HG03139 (cell line): ENCODE results near the gene ARL2BP.
"Not testable (repeated sequence)": the region's sequence is repeated elsewhere in the genome, so short reads cannot be mapped to it uniquely, and the experiment has no call there.

Experiments used
- ATAC-seq: cut with Tn5 transposase; IDR thresholded peaks from one replicate; pipeline ENCODE4 v1.9.1; 2021; ENCODE audit not compliant: unreplicated experiment

Gene ARL2BP

DNA sequence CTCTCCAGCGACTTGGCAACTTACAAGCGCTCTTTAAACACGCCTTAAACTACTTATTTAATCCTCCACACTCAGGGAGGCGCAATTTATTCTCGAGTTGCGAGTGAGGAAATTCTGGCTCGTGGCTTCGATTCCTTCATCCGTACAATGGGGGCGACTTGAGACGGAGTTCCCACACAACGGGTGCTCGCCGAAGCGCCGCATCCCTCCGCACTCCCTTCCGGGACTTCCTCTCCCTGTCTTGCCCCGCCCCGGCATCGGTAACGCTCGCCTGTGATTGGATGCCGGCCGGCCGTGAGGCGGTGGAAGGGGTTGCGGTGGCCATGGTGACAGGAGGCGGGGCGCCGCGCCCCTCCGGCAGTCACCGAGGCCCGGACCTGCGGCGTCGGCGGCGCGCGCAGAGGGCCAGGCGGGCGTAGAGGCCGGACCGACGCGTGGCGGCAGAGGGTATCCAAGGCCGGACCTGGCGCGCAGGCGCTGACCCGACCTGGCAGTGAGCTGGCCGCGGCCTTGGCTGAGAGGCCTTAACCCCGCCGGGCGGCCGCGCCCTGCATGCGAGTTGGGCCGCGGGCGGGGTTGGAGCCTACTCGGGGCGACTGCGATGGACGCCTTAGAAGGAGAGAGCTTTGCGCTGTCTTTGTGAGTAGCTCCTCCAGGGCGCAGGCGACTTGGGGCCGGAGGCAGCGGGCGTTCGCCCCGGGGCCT is at the start of gene ARL2BP:
TSS of gene ARL2BP (plus strand) at position 493 of the 705 bp plus-strand sequence. CDS start at position 602, 109 bp downstream.
- peak; percentile 91 for ATAC-seq

DNA sequence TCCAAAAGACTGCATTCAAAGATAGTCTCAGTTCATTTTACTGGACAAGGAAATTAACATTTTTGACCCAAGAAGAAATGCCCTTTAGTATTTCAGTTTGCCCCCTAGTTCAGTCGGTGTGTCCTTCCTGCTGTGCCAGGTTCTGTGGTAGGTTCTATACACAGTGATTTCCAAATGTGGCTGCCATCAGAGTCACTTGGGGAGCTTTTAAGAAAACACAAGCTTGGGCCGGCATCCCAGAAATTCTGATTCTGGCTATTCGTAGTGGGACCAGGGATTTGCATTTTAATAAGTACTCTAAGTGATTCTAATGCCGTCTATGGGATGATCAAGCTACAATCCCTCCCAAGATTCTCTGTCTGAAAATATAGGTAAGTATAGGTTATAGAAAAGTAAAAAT is 48.8 kb upstream of the ARL2BP start:
- no peak for ATAC-seq

DNA sequence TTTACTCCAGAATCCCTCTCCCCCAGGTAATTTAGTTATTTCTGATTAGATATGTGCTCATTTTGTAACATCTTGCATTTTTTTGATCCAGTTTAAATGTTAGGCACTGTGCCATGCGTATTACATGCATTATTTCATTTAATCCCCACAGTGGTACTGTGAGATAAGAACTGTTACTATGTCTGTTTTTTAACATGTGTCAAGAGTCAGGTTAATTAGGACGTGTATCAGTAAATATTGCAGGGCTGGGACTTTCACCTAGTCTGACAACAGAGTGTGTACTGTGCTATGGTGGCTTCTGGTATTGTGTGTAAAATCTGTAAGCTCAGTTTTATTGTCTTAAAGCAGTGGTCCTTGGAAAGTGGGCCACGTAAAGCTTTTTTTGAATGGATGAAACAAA is 48.3 kb upstream of the ARL2BP start:
- ATAC-seq = no peak

DNA sequence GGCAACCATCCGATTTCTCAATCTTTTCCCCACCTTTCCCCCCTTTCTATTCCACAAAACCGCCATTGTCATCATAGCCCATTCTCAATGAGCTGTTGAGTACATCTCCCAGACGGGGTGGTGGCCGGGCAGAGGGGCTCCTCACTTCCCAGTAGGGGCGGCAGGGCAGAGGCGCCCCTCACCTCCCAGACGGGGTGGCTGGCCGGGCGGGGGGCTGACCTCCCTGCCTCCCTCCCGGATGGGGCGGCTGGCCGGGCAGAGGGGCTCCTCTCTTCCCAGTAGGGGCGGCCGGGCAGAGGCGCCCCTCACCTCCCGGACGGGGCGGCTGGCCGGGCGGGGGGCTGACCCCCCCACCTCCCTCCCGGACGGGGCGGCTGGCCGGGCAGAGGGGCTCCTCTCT is 44.7 kb upstream of the ARL2BP start:
- not testable (repeated sequence) for ATAC-seq

DNA sequence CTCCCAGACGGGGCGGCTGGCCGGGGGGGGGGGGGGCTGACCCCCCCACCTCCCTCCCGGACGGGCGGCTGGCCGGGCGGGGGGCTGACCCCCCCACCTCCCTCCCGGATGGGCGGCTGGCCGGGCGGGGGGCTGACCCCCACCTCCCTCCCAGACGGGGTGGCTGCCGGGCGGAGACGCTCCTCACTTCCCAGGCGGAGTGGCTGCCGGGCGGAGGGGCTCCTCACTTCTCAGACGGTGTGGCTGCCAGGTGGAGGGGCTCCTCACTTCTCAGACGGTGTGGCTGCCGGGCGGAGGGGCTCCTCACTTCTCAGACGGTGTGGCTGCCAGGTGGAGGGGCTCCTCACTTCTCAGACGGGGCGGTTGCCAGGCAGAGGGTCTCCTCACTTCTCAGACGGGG is 44.1 kb upstream of the ARL2BP start:
- not testable (repeated sequence) for ATAC-seq

DNA sequence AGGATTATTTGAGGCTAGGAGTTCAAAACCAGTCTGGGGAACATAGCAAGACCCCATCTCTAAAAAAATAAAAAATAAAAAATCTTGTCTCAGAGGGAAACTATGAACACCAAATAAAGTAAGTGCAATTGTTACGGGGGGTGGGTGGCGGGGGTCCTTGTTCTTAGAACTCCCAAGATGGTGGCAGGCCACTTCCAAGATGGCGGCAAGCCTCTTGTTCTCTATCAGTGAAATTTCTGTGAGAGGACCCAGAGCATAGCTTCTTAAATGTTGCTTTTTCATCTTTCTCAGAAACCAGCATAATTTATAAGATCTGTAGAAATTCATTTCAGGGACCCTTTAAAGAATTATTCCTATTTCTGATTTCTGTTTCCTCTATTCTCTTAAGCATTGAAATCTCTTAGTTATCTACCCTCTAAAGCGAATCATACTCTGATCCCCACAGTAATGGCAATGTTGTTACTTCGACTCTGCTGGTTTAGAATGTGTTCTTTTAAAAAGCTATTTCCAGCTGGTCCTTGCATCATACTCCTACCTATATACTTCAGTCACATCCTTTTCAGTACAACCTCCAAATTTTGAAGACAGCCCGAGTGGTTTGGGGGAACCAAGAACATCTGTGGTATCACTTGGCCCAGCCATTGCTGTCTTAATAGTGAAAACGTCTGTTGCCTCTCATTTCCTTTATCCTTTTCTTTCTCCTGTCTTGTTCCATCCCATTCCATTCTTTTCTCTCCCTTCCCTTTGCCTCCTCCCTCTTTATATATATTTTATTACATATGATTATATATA is 42.8 kb upstream of the ARL2BP start:
- ATAC-seq = no peak

DNA sequence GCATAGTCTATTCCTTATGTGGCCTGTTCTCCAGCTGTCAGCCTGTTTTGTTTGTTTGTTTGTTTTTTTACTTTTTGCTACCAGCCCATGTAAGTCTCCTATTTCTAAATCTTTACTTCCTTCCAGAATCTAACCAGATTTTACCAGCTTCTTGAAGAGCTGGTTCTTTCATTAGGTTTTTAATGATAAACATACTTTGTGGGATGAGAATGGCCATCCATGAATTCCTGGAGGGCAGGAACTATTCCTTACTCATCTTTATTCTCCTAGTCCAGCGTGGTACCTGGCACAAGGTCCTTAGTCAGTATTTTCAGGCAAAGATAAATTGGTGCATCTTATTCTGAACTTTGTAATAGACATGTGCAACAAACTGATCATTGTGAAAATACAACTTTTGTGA is 41.6 kb upstream of the ARL2BP start:
- no peak for ATAC-seq

DNA sequence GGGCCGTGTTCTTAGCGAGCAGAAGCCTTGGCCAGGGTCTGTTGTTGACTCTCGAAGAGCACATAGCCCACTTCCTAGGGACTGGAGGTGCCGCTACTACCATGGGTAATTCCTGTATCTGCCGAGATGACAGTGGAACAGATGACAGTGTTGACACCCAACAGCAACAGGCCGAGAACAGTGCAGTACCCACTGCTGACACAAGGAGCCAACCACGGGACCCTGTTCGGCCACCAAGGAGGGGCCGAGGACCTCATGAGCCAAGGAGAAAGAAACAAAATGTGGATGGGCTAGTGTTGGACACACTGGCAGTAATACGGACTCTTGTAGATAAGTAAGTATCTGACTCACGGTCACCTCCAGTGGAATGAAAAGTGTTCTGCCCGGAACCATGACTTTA is 40.4 kb upstream of the ARL2BP start:
- ATAC-seq = no peak

DNA sequence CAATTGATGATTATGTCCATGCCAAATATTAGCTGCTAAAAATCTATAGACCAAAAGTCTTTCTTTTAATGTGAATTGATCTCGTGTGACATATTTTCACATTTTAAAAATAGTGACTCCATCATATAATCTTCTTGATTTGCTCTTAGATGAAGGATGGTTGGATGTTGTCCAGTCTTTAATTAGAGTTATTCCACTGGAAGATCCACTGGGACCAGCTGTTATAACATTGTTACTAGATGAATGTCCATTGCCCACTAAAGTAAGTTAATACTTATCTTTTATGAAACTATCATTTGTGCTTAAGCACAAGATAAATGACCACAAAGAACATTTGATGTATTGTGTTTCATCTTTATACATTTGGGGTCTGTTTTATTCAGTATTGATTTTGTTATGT is 36.1 kb upstream of the ARL2BP start:
- no peak for ATAC-seq

DNA sequence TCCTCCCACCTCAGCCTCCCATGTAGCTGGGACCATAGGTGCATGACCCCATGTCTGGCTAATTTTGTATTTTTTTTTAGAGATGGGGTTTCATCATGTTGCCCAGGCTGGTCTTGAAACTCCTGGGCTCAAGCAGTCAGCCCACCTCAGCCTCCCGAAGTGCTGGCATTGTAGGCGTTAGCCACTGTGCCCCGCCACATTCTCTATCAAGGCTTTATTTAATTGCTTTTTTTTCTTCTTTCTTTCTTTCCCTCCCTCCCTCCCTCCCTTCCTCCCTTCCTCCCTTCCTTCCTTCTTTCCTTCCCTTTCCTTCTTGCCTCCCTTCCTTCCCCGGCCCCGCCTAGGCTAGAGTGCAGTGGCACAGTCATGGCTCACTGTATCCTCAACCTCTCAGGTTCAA is 35.3 kb upstream of the ARL2BP start:
- ATAC-seq = no peak

DNA sequence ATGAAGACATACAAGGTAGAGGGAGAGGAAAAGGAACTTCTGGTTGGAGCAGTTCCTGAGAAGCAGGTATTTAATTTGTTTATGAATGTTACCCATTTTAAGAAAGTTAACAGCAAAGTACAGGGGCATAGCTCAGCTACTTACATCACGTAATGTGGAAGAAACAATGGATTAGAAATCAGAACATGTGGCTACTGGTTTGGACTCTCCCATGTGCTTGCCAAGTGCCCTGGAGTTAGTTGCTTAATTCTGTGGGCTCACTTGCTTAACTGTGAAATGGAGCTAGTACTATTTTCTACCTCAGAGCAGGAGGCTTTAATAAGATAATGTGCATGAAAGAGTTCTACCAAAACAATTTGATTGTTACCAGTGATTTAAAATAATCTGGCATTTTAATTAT is 31.6 kb upstream of the ARL2BP start:
- no peak for ATAC-seq

DNA sequence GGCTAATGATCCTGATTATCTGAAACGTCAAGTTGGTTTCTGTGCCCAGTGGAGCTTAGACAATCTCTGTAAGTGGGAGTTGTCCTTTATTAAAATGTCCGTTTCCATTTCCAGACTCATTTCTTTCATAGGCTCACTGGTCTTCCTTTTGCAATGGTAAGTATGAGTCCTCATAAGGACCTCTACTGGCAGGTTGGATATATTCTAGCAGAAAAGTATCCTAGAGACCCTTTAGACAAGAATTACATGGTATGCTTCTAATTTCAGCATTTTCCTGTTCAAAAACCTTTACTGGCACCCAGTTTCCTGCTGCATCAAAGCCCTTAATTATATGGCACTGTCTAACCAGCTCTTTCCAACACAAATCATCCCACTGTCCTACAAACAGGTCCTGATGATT is 28.1 kb upstream of the ARL2BP start:
- no peak for ATAC-seq

DNA sequence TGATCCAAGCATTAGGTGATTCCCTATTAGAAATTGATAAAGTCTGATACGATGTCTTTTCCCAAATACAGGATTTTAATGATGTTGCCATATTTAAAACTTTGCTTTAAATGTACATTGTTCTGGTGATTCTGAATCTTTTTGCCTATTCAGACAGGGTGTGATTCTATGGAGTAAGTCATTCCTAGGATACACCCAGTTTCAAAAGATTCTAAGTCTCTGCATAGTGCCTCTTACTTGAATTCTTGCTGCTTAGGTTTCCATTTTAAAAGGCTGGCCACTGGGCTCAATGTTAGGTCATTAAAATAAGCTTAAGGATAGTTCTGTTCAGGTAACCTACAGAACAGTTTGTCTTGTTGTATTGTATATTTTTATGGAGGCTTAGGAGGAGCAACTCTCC is 22.0 kb upstream of the ARL2BP start:
- no peak for ATAC-seq

DNA sequence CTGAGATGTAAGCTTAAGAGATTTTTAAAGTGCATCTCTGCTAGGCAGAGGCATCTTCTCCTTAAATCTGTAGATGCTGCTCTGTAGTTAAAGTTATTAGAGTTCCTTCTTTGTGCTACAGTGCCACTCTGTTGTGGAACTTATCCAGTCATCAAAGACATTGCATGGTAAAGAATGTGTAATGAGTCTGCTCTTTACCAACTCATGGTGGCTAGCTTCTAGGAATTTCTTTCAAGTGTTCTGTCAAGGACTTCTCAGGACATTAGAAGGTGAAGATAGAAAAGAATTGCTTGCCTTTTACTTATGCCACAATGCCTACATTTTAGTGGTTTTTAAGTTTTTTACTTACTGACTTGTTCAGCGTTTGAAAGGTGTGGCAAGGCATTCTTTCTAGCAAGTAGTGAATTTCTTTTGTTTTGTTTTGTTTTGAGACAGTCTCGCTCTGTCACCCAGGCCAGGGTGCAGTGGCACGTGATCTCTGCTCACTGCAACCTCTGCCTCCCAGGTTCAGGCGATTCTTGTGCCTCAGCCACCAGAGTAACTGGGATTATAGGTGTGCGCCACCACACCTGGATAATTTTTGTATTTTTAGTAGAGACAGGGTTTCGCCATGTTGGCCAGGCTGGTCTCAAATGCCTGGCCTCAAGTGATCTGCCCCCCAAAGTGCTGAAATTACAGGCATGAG is 20.3 kb upstream of the ARL2BP start:
- ATAC-seq = no peak

DNA sequence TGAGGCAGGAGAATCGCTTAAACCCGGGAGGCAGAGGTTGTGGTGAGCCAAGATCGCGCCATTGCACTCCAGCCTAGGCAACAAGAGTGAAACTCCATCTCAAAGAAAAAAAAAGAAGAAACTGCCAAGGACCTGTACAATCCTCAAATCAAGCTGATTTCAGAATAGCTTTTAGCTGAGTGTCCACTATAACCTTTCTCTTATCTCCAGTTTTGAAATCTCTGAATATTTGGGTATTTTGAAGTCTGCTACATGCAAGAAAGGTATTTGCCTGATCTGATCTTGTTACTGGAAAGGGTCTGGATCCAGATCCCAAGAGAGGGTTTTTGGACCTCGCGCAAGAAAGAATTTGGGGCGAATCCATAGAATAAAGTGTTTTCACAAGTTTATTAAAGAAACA is 19.1 kb upstream of the ARL2BP start:
- no peak for ATAC-seq

DNA sequence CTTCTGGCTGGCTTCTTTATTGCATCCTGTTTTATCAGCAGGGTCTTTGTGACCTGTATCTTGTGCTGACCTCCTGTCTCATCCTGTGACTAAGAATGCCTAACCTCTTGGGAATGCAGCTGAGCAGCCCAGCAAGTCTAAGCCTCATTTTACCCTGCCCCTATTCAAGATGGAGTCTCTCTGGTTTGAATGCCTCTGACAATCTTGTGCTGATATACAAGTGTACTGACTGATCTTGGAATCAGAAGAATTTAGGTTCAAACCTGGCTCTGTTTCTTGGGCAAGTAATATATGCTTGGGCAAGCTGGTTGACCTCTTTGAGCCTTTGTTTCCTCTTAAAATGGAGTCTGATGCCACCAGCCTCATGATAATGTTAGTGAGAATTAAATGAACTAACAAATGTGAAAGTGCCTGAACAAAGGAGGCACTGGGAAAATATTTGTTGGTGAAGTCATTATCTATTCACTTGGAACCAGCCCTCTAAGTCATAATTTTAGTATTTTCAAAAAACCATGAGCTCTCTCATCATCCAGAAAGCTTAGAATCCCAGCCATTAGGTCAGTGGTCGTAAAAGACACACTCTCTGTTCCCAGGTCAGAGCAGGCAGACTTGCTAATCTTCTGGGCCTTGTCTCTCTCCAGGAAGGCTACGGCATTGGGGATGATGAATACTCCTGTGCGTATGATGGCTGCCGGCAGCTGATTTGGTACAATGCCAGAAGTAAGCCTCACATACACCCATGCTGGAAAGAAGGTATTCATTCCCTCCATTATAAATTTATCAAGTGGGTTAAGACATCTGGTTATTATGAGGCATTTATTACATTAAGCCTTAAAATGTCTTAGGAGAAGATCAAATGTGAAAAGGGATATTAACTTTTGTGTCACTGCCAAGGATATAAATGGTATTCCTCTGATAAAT is 18.1 kb upstream of the ARL2BP start:
- ATAC-seq = no peak

DNA sequence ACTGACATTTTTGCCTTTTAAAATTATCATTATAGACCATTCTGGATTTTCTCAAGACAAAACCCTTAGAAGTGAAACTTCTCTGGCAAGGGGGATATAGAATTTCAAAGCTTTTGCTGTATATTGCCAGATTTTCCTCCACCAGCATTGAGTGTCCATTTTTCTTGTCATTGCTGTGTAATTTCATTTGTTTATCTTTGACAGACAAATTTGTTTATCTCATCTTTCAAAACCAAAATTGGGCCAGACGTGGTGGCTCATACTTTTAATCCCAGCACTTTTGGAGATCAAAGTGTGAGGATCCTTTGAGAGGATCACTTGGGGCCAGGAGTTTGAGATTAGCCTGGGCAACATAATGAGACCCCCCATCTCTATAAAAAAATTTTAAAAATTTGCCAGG is 16.0 kb upstream of the ARL2BP start:
- no peak for ATAC-seq

DNA sequence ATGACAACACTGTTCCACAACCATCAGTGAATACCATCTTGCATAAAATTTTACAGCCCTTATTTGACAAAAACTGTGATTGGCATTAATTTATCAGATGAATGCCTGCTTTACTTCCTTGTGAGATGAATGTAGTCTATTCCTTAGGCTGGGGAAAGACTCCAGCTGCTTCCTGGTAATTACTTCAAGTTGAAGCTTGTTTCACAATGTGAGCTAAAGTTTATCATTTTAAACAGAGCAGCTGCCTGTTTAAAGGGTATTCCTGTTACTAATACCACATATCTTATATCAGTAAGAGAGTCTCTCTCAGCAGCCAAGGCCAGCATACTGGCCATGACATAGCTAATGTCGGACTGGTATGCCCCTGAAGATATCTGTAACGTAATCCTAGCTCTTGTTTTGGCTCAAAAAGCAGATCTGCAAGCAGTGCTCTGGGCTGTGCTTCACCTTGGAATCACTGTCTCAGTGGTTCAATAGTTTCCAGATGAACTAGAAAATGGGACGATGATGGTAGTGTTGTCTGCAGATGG is 13.2 kb upstream of the ARL2BP start:
- ATAC-seq = no peak

DNA sequence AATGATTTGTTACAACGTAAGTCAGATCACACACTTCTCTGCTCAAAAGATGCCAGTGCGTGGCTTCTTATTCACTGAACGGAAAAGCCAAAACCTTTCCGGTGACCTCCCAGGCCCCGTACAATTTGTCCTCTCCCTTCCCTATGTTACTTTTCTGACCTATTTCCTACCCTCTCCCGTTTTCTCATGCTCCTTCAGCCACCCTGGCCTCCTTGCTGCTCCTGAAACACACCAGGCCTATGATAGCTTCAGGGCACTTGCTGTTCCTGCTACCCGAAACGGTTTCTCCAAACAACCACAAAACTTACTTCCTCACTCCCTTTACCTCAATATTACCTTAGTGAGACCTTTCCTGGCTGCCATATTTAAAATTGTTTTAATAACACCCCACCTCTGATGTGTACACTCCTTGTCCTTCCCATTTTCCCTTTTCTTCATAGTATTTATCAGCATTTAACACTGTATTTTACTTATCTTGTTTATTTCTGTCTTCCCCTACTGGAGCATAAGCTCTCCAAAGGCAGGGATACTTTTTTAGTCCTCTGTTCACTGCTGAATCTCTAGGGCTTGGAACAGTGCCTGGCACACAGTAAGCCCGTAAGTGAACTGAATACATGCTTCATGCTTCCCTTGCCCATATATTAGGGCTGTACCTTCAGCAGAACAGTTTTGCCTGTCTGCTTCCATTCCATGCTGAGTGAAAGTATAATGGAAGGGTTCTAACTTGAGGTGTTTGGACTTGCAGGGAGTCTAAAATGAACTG is 10.9 kb upstream of the ARL2BP start:
- no peak for ATAC-seq

DNA sequence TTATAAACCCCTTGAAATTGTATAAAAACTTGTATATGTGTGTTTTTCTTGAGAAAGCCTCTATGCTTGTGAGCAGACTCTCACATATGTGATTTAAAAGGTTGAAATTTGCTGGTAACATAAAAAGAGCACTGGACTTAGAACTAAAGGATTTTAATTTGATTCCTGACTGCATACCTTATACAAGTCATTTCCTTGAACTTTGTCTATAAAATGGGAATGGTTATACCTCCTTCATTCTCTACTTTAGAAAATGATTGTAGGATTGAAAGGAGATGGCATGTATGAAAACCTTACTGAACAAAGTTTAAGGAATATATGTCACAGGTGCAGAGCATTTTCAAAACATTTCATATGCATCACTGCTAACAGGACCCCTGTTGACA is 10.4 kb upstream of the ARL2BP start:
- no peak for ATAC-seq
